SK-N-MC (cell line): ENCODE measurements around the gene SNX30.
"Not testable (repeated sequence)": the region's sequence is repeated elsewhere in the genome, so short reads cannot be mapped to it uniquely, and the experiment has no call there.

Experiments used
- EZH2 ChIP-seq: fragments of 200-600 bp; sonication (generic); IDR thresholded peaks from one replicate; pipeline ENCODE4 v1.6.1; 2017; ENCODE audit warnings: antibody characterized with exemption
- POLR2AphosphoS5 ChIP-seq: IDR thresholded peaks from 2 replicates; pipeline ENCODE4 v1.6.1; 2012; ENCODE audit warnings: mild to moderate bottlenecking, low read depth, low read length, borderline replicate concordance

GRCh38 chr9:112722749-112723148 is 27.8 kb upstream of the SNX30 start:
- not testable (repeated sequence) for TF ChIP-seq POLR2AphosphoS5, EZH2
